AG04450 (cell line): ENCODE measurements around the gene COL8A2. TPM values are rescaled to one million over a fixed set of nuclear protein-coding genes. Genes with fewer than 3 reads are reported as not detected.

ENCODE experiments used
- CTCF ChIA-PET: fragments of 300-600, 350-600 bp; formaldehyde crosslinking; extraction: SDS; loops from one replicate; lab custom pipeline; 2022; ENCODE audit warnings: antibody characterized with exemption, inconsistent platforms; lab: Charles Lee
- POLR2A ChIA-PET: fragments of 350-600 bp; formaldehyde crosslinking; extraction: SDS; loops from one replicate; lab custom pipeline; 2021; ENCODE audit warnings: antibody characterized with exemption, inconsistent platforms; lab: Yijun Ruan, JAX
- DNase-seq: peaks from one replicate; pipeline ENCODE4 v3.0.0-alpha.2; 2011; ENCODE audit warnings: low read depth, low spot score
- H3K27ac ChIP-seq: one replicate; pipeline ENCODE4 v1.5.1; 2012; ENCODE audit warnings: low read depth, low read length, control low read depth
- H3K27me3 ChIP-seq: one replicate; pipeline ENCODE4 v1.6.0; 2012; ENCODE audit warnings: low read length; ENCODE audit not compliant: control insufficient read depth, insufficient read depth
- H3K4me3 ChIP-seq: 2 replicates; pipeline ENCODE4 v1.5.1; 2011; ENCODE audit warnings: mild to moderate bottlenecking, low read depth, low read length, control low read depth
- H3K9me3 ChIP-seq: 2 replicates; pipeline ENCODE4 v1.5.1; 2012; ENCODE audit warnings: low read length; ENCODE audit not compliant: control insufficient read depth, insufficient read depth
- polyA plus RNA-seq: library from polyadenylated mRNA; depleted of rRNA; stranded (reverse); fragments of >200 nt; gene quantifications from 2 replicates; pipeline ENCODE4 v1.2.3, GENCODE V29; 2011
- TF ChIP-seq, protein P1 (sequence below): IDR thresholded peaks from 2 replicates; pipeline ENCODE4 v1.5.1; 2011; ENCODE audit warnings: low read depth, low read length, control low read depth, inconsistent platforms

COL8A2 gene
- polyA plus RNA-seq, 1 experiment = 1.5 TPM

DNA sequence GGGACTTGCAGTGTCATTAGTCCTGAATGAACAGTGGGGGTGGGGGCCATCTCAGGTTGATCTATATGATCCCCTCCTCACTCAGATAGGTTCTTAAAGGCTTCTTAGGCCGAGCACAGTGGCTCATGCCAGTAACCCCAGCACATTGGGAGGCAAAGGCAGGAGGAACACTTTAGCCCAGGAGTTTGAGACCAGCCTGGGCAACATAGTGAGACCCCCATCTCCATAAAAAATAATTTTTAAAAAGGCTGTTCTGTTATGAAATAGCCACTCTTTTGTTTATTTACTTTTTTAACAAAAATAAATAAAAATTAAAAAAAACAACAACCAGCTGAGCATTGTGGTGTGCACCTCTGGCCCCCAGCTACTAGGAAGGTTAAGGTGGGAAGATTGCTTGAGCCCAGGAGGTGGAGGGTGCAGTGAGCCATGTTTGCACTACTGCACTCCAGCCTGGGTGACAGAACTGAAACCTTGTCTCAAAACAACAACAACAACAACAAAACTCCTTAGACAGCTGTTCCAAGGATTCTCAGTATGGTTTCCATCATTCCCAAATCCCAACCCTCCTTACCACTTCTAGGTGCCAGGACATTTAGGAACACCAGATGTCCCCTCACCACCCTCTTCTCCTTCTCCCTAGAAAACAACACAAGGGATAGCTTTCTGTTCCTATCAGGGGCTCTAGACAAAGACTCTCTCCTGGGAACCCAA lies 26.3 kb upstream of the COL8A2 start:
- peak overlapping the region; percentile 99 for H3K27ac ChIP-seq
- TF ChIP-seq, protein P1, sequence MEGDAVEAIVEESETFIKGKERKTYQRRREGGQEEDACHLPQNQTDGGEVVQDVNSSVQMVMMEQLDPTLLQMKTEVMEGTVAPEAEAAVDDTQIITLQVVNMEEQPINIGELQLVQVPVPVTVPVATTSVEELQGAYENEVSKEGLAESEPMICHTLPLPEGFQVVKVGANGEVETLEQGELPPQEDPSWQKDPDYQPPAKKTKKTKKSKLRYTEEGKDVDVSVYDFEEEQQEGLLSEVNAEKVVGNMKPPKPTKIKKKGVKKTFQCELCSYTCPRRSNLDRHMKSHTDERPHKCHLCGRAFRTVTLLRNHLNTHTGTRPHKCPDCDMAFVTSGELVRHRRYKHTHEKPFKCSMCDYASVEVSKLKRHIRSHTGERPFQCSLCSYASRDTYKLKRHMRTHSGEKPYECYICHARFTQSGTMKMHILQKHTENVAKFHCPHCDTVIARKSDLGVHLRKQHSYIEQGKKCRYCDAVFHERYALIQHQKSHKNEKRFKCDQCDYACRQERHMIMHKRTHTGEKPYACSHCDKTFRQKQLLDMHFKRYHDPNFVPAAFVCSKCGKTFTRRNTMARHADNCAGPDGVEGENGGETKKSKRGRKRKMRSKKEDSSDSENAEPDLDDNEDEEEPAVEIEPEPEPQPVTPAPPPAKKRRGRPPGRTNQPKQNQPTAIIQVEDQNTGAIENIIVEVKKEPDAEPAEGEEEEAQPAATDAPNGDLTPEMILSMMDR = no peak
- POLR2A ChIA-PET = interaction anchor here (2.8 to 3.4 kb wide), 2 partner anchors 37 to 236 kb away, joined by 15 to 32 read pairs; no protein-coding TSS in a partner anchor

DNA sequence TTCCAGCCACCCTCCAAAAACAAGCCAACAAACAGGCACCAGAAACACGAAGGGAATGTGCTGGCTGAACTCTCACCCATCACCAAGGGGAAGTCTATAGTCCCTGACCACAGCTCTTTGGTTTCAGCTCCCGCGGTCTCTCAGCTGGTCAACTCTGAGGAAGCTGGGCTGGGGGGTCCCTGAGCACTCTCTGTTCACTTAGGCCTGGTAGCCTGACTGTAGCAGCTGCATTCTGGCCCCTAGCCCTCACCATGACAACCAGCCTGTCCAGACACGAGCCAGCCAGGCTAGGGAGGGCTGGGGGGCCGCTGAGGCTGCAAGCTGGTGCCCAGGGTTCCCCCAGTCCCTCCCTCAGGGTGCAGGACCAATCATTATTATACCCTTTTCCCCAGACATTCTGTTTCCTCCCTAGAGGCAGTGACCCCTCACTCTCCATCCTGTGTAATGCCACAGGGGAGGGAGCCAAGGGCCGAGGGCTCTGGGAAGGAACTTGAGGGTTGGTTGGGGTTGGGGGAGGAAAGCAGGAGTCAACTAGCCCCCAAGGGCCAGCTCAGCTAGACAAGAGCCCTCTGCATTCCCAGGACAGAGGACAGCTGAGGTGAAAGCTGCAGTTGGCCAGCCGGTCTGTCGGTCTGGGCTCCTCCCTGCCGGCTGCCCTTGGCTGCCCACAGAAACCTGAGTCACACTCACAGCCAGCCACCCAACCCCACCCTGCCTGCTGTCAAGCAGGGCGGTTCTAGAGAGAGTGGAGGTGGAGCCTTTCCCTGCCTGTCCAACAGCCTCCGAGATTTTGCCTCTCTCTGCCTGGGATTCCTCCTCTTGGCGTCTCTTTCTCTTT lies 25.5 kb upstream of the COL8A2 start:
- DNase-seq = peak; percentile 87
- no peaks in the 10 kb centered on the region; the same call in 1 of the 2 replicates for H3K9me3 ChIP-seq
- CTCF ChIA-PET = interaction anchor here (0.5 to 4.5 kb wide), 35 partner anchors 10 to 279 kb away, joined by 3 to 75 read pairs (median 5); partner anchors contain the start of genes AGO1 and THRAP3
- TF ChIP-seq, protein P1 = no peak
- no peaks in the 10 kb centered on the region for H3K27me3 ChIP-seq
- H3K27ac ChIP-seq = peak overlapping the region; percentile 99
- H3K4me3 ChIP-seq = peak overlapping the region; percentile 43
- POLR2A ChIA-PET = interaction anchor here (0.6 to 3.4 kb wide), 13 partner anchors 10 to 300 kb away, joined by 3 to 32 read pairs (median 5); partner anchors contain the start of genes OSCP1 and THRAP3

More for the DNA sequence above, 26.3 kb upstream of the COL8A2 start:
- CTCF ChIA-PET = interaction anchor here (0.5 to 4.5 kb wide), 8 partner anchors 10 to 295 kb away, joined by 3 to 75 read pairs (median 5); no protein-coding TSS in a partner anchor
- DNase-seq = no peak
- no peak overlapping the region for H3K4me3 ChIP-seq
- H3K27me3 ChIP-seq = no peaks in the 10 kb centered on the region
- H3K9me3 ChIP-seq = no peaks in the 10 kb centered on the region

DNA sequence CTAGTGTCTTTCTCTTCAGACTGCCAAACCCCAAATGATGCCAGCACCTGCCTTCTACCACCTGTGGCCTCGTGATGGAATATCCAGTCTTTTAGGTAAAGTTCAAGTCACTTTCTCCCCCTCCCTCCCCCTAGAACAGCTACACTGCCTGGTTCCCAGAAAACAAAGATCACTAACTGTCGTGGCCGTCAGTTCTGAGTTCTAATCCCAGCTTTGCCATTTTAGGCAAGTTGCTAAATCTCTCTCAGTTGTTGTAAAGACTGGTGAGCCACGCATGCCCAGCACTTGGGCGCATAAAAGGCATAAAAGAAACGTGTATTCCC lies 24.9 kb upstream of the COL8A2 start:
- POLR2A ChIA-PET = interaction anchor here (0.6 to 3.4 kb wide), 19 partner anchors 11 to 301 kb away, joined by 3 to 32 read pairs (median 4); partner anchors contain the start of genes OSCP1 and THRAP3
- no peak for DNase-seq
- Histone ChIP-seq H3K4me3 (peak overlapping the region; percentile 22; the same call in 1 of the 2 replicates), H3K27ac (peak overlapping the region; percentile 99), H3K9me3 (no peaks in the 10 kb centered on the region; the same call in 1 of the 2 replicates), H3K27me3 (no peaks in the 10 kb centered on the region)
- TF ChIP-seq, protein P1 = no peak
- CTCF ChIA-PET = interaction anchor here (0.6 to 4.5 kb wide), 33 partner anchors 11 to 280 kb away, joined by 3 to 75 read pairs (median 5); partner anchors contain the start of genes AGO1 and THRAP3

DNA sequence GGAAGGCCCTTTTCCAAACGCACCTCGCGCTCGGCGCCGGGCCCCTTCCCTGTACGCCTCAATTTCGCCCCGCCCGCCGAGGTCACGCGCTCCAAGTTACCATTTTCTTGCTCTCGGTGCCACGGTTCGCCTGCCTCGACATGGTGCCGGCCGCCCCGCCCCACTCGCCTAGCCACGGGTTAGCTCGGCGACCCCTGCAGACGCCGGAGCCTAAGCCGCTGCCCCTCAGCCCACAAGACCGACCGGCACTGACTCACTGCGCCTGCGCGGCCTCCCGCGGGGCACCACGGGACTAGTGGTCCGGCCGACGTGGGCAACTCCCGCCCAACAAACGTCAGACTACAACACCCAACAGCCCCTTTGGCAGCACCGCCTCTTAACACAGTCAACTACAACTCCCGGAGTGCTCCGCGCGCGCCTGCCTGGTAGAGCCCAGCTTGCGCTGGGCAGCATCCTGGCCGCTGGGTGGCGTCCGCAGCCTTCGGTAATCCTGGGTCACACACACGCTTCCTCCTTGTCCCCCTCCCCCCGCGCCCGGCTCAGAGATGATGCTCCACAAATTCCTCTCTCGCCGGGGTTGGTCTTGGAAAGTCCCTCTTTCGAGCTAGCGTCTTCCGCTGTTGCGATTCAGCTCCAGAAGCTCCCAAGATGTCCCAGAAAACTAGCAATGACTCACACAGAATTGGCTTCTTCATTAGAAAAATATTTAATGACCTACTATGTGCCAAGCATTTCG lies 24.4 kb upstream of the COL8A2 start, which contains the start of gene TRAPPC3:
Gene TRAPPC3 (minus strand): TSS at position 250 of the 736 bp plus-strand sequence. CDS start 108 bp downstream, at position 142.
- DNase-seq = peak; percentile 99
- no peaks in the 10 kb centered on the region; the same call in 1 of the 2 replicates for H3K9me3 ChIP-seq
- no peaks in the 10 kb centered on the region for H3K27me3 ChIP-seq
- H3K27ac ChIP-seq = peak within 1 kb of the TSS; percentile 99
- peak within 1 kb of the TSS; percentile 75 for H3K4me3 ChIP-seq
- ChIA-PET CTCF (interaction anchor here (0.6 to 4.5 kb wide), 36 partner anchors 12 to 280 kb away, joined by 3 to 75 read pairs (median 4); partner anchors contain the start of genes AGO1 and THRAP3), POLR2A (interaction anchor here (0.6 to 3.4 kb wide), 19 partner anchors 12 to 301 kb away, joined by 3 to 32 read pairs (median 4); partner anchors contain the start of genes OSCP1 and THRAP3)
- TF ChIP-seq, protein P1 = peak; percentile 94
